H1 (cell line): ENCODE data around the gene SPARCL1. TPM values are rescaled to one million over a fixed set of nuclear protein-coding genes. Genes with fewer than 3 reads are reported as not detected.

ENCODE experiments used
- CTCF ChIA-PET: fragments of 300-600 bp; sonication (Branson Sonifier 250); formaldehyde crosslinking; loops from one replicate; lab custom pipeline; 2021; ENCODE audit not compliant: partially characterized antibody; lab: Charles Lee
- POLR2A ChIA-PET: fragments of 300-600 bp; sonication (Branson Sonifier 250); formaldehyde crosslinking; loops from one replicate; lab custom pipeline; 2021; ENCODE audit warnings: inconsistent platforms; ENCODE audit not compliant: partially characterized antibody; lab: Charles Lee
- DNase-seq, 2 experiments: peaks; one replicate each; pipeline versions ENCODE4 v3.0.0 to v3.0.0-alpha.2; 2010 to 2022; ENCODE audit warnings: low spot score in 2 of 2, low read depth in 1 of 2, mixed read lengths in 1 of 2
- FAIRE-seq: peaks from 2 replicates; lab custom pipeline; 2011; peaks lifted over from hg19 to GRCh38; lab: Jason Lieb, UNC
- H2AFZ ChIP-seq: 2 replicates; pipeline ENCODE4 v1.8.1; 2012; ENCODE audit warnings: low read length, inconsistent platforms
- H2AK5ac ChIP-seq: 2 replicates; pipeline ENCODE4 v1.6.1; 2013; ENCODE audit warnings: low read depth, low read length
- H2BK120ac ChIP-seq: replicated peaks from 2 replicates; pipeline ENCODE3; 2013; ENCODE audit warnings: low read depth, low read length, inconsistent platforms
- H2BK12ac ChIP-seq: 2 replicates; pipeline ENCODE4 v1.6.1; 2013; ENCODE audit warnings: low read depth, low read length
- H2BK15ac ChIP-seq: 2 replicates; pipeline ENCODE4 v1.6.1; 2013; ENCODE audit warnings: low read length
- H2BK20ac ChIP-seq: 2 replicates; pipeline ENCODE4 v1.6.1; 2013; ENCODE audit warnings: low read length
- H2BK5ac ChIP-seq: 2 replicates; pipeline ENCODE4 v1.6.1; 2013; ENCODE audit warnings: low read depth, low read length
- H3K14ac ChIP-seq: 2 replicates; pipeline ENCODE4 v1.6.1; 2013; ENCODE audit warnings: inconsistent platforms; ENCODE audit not compliant: insufficient read length
- H3K18ac ChIP-seq: 2 replicates; pipeline ENCODE4 v1.6.1; 2013; ENCODE audit warnings: low read length; ENCODE audit errors: extremely low read depth
- H3K23ac ChIP-seq: 2 replicates; pipeline ENCODE4 v1.6.1; 2013; ENCODE audit warnings: inconsistent platforms; ENCODE audit not compliant: insufficient read length
- H3K23me2 ChIP-seq: 2 replicates; pipeline ENCODE4 v1.6.1; 2013; ENCODE audit warnings: low read depth, low read length
- H3K27ac ChIP-seq: 2 replicates; pipeline ENCODE4 v1.6.1; 2011; ENCODE audit warnings: low read depth, low read length, inconsistent platforms
- H3K27me3 ChIP-seq, 4 experiments: replicated peaks in 1 of 4; 1 replicate in 1 of 4; 2 replicates in 3 of 4; pipeline versions ENCODE4 v1.6.1 to v1.8.1; 2011 to 2013; ENCODE audit warnings: low read length in 3 of 4, mild to moderate bottlenecking in 3 of 4, inconsistent platforms in 2 of 4, mixed read lengths in 2 of 4, moderate library complexity in 1 of 4; ENCODE audit not compliant: control insufficient read depth in 3 of 4, insufficient read depth in 3 of 4; ENCODE audit errors: extremely low read depth in 1 of 4
- H3K36me3 ChIP-seq, 4 experiments: 2 replicates each; pipeline versions ENCODE4 v1.6.1 to v1.8.1; 2011 to 2013; ENCODE audit warnings: mild to moderate bottlenecking in 4 of 4, low read length in 3 of 4, moderate library complexity in 2 of 4, control low read depth in 1 of 4, inconsistent platforms in 1 of 4; ENCODE audit not compliant: insufficient read depth in 4 of 4, control insufficient read depth in 2 of 4
- H3K4ac ChIP-seq: replicated peaks from 2 replicates; pipeline ENCODE3; 2013; ENCODE audit warnings: low read length, low read depth, mixed read lengths, inconsistent platforms; ENCODE audit not compliant: insufficient read length
- H3K4me1 ChIP-seq, 4 experiments: replicated peaks in 1 of 4; 1 replicate in 1 of 4; 2 replicates in 3 of 4; pipeline versions ENCODE4 v1.6.1 to v1.8.1; 2011 to 2013; ENCODE audit warnings: low read length in 3 of 4, inconsistent platforms in 2 of 4, mixed read lengths in 1 of 4; ENCODE audit not compliant: insufficient read depth in 4 of 4, control insufficient read depth in 3 of 4
- H3K4me2 ChIP-seq, 2 experiments: 2 replicates each; pipeline versions ENCODE4 v1.6.1 to v1.8.1; 2011 to 2013; ENCODE audit warnings: low read depth in 2 of 2, low read length in 2 of 2, control low read depth in 1 of 2, inconsistent platforms in 1 of 2, mild to moderate bottlenecking in 1 of 2; ENCODE audit not compliant: insufficient read depth in 1 of 2
- H3K4me3 ChIP-seq, 4 experiments: fragments of 200-600, 300-600 bp in 1 of 4; sonication (generic), shearing (Covaris generic), sonication (Bioruptor Twin) in 1 of 4; 2 replicates each; pipeline versions ENCODE4 v1.5.1 to v1.8.1; 2011 to 2016; ENCODE audit warnings: low read length in 4 of 4, low read depth in 3 of 4, control low read depth in 2 of 4, inconsistent platforms in 2 of 4, mild to moderate bottlenecking in 2 of 4, mixed read lengths in 1 of 4, moderate library complexity in 1 of 4; ENCODE audit not compliant: insufficient read depth in 2 of 4; ENCODE audit errors: extremely low read depth in 1 of 4
- H3K56ac ChIP-seq: replicated peaks from 2 replicates; pipeline ENCODE3; 2013; ENCODE audit warnings: low read depth, mild to moderate bottlenecking, mixed read lengths, low read length, inconsistent platforms; ENCODE audit not compliant: insufficient read length
- H3K79me1 ChIP-seq: 2 replicates; pipeline ENCODE4 v1.6.1; 2013; ENCODE audit warnings: low read depth, low read length, control low read depth
- H3K79me2 ChIP-seq, 2 experiments: 2 replicates each; pipeline versions ENCODE4 v1.6.1 to v1.8.1; 2012 to 2013; ENCODE audit warnings: low read length in 2 of 2, mild to moderate bottlenecking in 2 of 2, inconsistent platforms in 1 of 2; ENCODE audit not compliant: insufficient read depth in 2 of 2, control insufficient read depth in 1 of 2
- H3K9ac ChIP-seq, 4 experiments: replicated peaks in 1 of 4; 1 replicate in 1 of 4; 2 replicates in 3 of 4; pipeline versions ENCODE4 v1.6.1 to v1.8.1; 2011 to 2013; ENCODE audit warnings: low read depth in 3 of 4, low read length in 3 of 4, control low read depth in 2 of 4, mild to moderate bottlenecking in 2 of 4, moderate library complexity in 2 of 4, inconsistent platforms in 1 of 4; ENCODE audit errors: extremely low read depth in 1 of 4
- H3K9me3 ChIP-seq, 2 experiments: 2 replicates each; pipeline versions ENCODE4 v1.6.1 to v1.8.1; 2012 to 2013; ENCODE audit warnings: mild to moderate bottlenecking in 2 of 2, moderate library complexity in 2 of 2, control low read depth in 1 of 2, inconsistent platforms in 1 of 2, low read depth in 1 of 2, low read length in 1 of 2, mixed read lengths in 1 of 2; ENCODE audit not compliant: insufficient read depth in 2 of 2
- H4K20me1 ChIP-seq, 2 experiments: replicated peaks in 1 of 2; 2 replicates each; pipeline versions ENCODE3 to v1.8.1; 2011 to 2013; ENCODE audit warnings: inconsistent platforms in 2 of 2, low read length in 2 of 2, mild to moderate bottlenecking in 1 of 2; ENCODE audit not compliant: insufficient read depth in 2 of 2, control insufficient read depth in 1 of 2
- H4K5ac ChIP-seq: 2 replicates; pipeline ENCODE4 v1.6.1; 2013; ENCODE audit warnings: low read length, low read depth, mixed read lengths, inconsistent platforms; ENCODE audit not compliant: insufficient read length
- H4K8ac ChIP-seq: 2 replicates; pipeline ENCODE4 v1.8.0; 2013; ENCODE audit warnings: mild to moderate bottlenecking, moderate library complexity, low read length, inconsistent platforms; ENCODE audit not compliant: insufficient read depth; ENCODE audit errors: extremely low read depth
- H4K91ac ChIP-seq: replicated peaks from 2 replicates; pipeline ENCODE3; 2013; ENCODE audit warnings: low read length, mixed read lengths, inconsistent platforms; ENCODE audit not compliant: insufficient read length
- GABPA ChIP-seq: IDR thresholded peaks from 2 replicates; pipeline ENCODE4 v1.6.1; 2011; ENCODE audit warnings: mild to moderate bottlenecking, low read length, moderate library complexity, borderline replicate concordance; ENCODE audit not compliant: insufficient read depth
- JUN ChIP-seq: IDR thresholded peaks from 2 replicates; pipeline ENCODE4 v1.6.1; 2011; ENCODE audit warnings: low read depth, mild to moderate bottlenecking, improper control_type of control experiment, low read length
- KDM4A ChIP-seq: IDR thresholded peaks from one replicate; pipeline ENCODE4 v1.7.1; 2012; ENCODE audit warnings: low read depth, mild to moderate bottlenecking, moderate library complexity, low read length, inconsistent platforms; ENCODE audit not compliant: severe bottlenecking
- NRF1 ChIP-seq: IDR thresholded peaks from 2 replicates; pipeline ENCODE4 v1.6.1; 2011; ENCODE audit warnings: mild to moderate bottlenecking, low read depth, low read length, improper control_type of control experiment
- RNF2 ChIP-seq: fragments of 200-900, 300-1000 bp; sonication (generic); IDR thresholded peaks from 2 replicates; pipeline ENCODE4 v1.7.1; 2016; ENCODE audit warnings: borderline replicate concordance, low read depth, mild to moderate bottlenecking, antibody characterized with exemption, low read length; ENCODE audit not compliant: poor library complexity, severe bottlenecking; ENCODE audit errors: missing control alignments
- SAP30 ChIP-seq: fragments of 300-600 bp; sonication (generic); IDR thresholded peaks from 2 replicates; pipeline ENCODE4 v1.7.1; 2012; ENCODE audit warnings: low read length, moderate library complexity, mild to moderate bottlenecking, inconsistent platforms; ENCODE audit not compliant: insufficient read depth, insufficient replicate concordance
- WGBS, 2 experiments: shearing (Covaris generic) in 1 of 2; methylation state at CpG; one replicate each; pipeline versions ENCODE4 v1.1.6 to v1.1.7; 2013 to 2015; ENCODE audit warnings: low lambda C conversion rate in 2 of 2, mixed read lengths in 2 of 2, inconsistent platforms in 1 of 2, low coverage in 1 of 2, missing lambda C conversion rate in 1 of 2; ENCODE audit not compliant: insufficient replicate concordance in 2 of 2, insufficient coverage in 1 of 2, insufficient read length in 1 of 2; ENCODE audit errors: extremely low coverage in 1 of 2, missing lambda C conversion rate in 1 of 2; 5-methylcytosine and 5-hydroxymethylcytosine counted together
- polyA plus RNA-seq, 7 experiments: library from polyadenylated mRNA; depleted of rRNA in 3 of 7; stranded (reverse) in 5 of 7; unstranded in 2 of 7; fragments of >200 nt in 5 of 7; fragments of 200-250 nt in 2 of 7; gene quantifications; 1 replicate in 5 of 7; 2 replicates in 1 of 7; 4 replicates in 1 of 7; pipeline versions ENCODE4 v1.2.1 to v1.2.3, GENCODE V29; 2011 to 2013; ENCODE audit warnings: missing spikeins in 2 of 7, mixed read lengths in 2 of 7
- total RNA-seq: library from RNA; stranded (reverse); fragmentation: NEBNext Ultra II Directional; extraction: Animal tissue kit (Norgen Biotek cat#: 25700); gene quantifications from 2 replicates; pipeline ENCODE4 v1.2.1, GENCODE V29; 2021

Gene SPARCL1
- total and polyA plus RNA-seq, 2 of the 8 experiments (the other 6 are each of a cell fraction or from before 2014, with no cell fraction given), result 0.48 to 0.51 TPM

- TF ChIP-seq JUN, result no peak
- TF ChIP-seq GABPA, result no peak
- TF ChIP-seq RNF2, result no peak
- TF ChIP-seq NRF1, result no peak
- no peak for TF ChIP-seq SAP30
- TF ChIP-seq KDM4A, result no peak
- H2BK5ac ChIP-seq, result no peak overlapping the region
- no peak overlapping the region for H2AK5ac ChIP-seq
- H4K8ac ChIP-seq, result no peak overlapping the region
- H3K27ac ChIP-seq, result no peak overlapping the region
- H3K4ac ChIP-seq, result no peak overlapping the region
- no peak overlapping the region for H3K18ac ChIP-seq
- no peak overlapping the region for H3K56ac ChIP-seq
- POLR2A ChIA-PET, result interaction anchor here (0.6 to 1.1 kb wide), 2 partner anchors 490 to 1388 kb away, joined by 3 read pairs; partner anchors contain the start of gene AFF1
- no peaks in the 10 kb centered on the region for H3K9me3 ChIP-seq
- CTCF ChIA-PET, result interaction anchor here (0.6 to 2.0 kb wide), 4 partner anchors 17 to 71 kb away, joined by 3 to 9 read pairs (median 3); no protein-coding TSS in a partner anchor
- H3K4me1 ChIP-seq, result peaks cover 2 to 9% (median 5%) of the 10 kb centered on the region in 4 experiments; a peak in 5 of 7 replicates
- H2BK15ac ChIP-seq, result no peak overlapping the region
- H3K79me2 ChIP-seq, result peaks cover 3 to 69% of the 10 kb centered on the region in 2 experiments; a peak in 3 of 4 replicates
- no peak overlapping the region for H3K23ac ChIP-seq
- no peak overlapping the region for H3K4me3 ChIP-seq
- H3K79me1 ChIP-seq, result peaks cover 4% of the 10 kb centered on the region
- H3K4me2 ChIP-seq, result no peak overlapping the region
- H2BK12ac ChIP-seq, result no peak overlapping the region
- H4K20me1 ChIP-seq, result no peaks in the 10 kb centered on the region
- no peak overlapping the region for H3K9ac ChIP-seq
- peaks cover 4% of the 10 kb centered on the region; the same call in 1 of the 2 replicates for H3K23me2 ChIP-seq
- no peak overlapping the region for H2AFZ ChIP-seq
- FAIRE-seq (no peak), DNase-seq (no peak)
- 100% methylated on average over 2 of the region's 2 CpGs; no CpG with 5 or more reads in 1 of the 2 experiments for WGBS, 2 experiments
- no peak overlapping the region for H2BK20ac ChIP-seq
- no peak overlapping the region for H4K91ac ChIP-seq
- H2BK120ac ChIP-seq, result no peak overlapping the region
- no peak overlapping the region for H4K5ac ChIP-seq
- no peaks in the 10 kb centered on the region for H3K27me3 ChIP-seq
- no peak overlapping the region for H3K14ac ChIP-seq
- no peaks in the 10 kb centered on the region for H3K36me3 ChIP-seq
Observed at GRCh38 chr4:87425711-87426110, 103.5 kb downstream of the SPARCL1 start.
